ENCODE measurements around the gene DAPK2.

DNA sequence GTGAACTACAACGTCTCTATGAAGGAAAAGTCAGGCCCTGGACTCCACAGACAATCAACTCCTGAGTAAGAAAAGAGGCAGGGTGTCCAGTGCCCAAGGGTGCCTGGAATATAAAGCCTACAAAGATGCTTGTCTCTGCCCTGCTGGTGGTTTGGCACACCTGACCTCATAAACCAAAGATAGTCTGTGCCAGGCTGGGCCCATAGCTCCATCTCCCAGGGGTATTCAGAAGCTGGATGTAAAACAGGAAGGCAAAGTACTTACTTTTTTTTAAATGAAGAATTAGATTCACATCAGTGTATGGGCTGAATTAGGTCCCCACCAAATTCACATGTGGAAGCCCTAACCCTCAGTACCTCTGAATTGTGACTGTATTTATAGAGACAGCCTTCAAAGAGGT is 146.0 kb downstream of the DAPK2 start:
- TF ChIP-seq POLR2AphosphoS5 (IDR thresholded peaks at IDR 0.05; ENCODE audit: low read depth, low read length) = no peak
- TF ChIP-seq, protein P1, sequence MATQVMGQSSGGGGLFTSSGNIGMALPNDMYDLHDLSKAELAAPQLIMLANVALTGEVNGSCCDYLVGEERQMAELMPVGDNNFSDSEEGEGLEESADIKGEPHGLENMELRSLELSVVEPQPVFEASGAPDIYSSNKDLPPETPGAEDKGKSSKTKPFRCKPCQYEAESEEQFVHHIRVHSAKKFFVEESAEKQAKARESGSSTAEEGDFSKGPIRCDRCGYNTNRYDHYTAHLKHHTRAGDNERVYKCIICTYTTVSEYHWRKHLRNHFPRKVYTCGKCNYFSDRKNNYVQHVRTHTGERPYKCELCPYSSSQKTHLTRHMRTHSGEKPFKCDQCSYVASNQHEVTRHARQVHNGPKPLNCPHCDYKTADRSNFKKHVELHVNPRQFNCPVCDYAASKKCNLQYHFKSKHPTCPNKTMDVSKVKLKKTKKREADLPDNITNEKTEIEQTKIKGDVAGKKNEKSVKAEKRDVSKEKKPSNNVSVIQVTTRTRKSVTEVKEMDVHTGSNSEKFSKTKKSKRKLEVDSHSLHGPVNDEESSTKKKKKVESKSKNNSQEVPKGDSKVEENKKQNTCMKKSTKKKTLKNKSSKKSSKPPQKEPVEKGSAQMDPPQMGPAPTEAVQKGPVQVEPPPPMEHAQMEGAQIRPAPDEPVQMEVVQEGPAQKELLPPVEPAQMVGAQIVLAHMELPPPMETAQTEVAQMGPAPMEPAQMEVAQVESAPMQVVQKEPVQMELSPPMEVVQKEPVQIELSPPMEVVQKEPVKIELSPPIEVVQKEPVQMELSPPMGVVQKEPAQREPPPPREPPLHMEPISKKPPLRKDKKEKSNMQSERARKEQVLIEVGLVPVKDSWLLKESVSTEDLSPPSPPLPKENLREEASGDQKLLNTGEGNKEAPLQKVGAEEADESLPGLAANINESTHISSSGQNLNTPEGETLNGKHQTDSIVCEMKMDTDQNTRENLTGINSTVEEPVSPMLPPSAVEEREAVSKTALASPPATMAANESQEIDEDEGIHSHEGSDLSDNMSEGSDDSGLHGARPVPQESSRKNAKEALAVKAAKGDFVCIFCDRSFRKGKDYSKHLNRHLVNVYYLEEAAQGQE (IDR thresholded peaks at IDR 0.05; ENCODE audit: insufficient read depth in 1 of 2, low read depth in 2 of 2, low read length in 2 of 2) = no peak

All from PFSK-1 (cell line).